ENCODE results near the gene LCOR.

LCOR gene

GRCh38 chr10:96982149-96982930 is 150.2 kb downstream of the LCOR start:
- ATAC-seq = no peak
- TF ChIP-seq CSRNP3 (CRISPR knock-in tag; IDR thresholded peaks at IDR 0.05) (no peak), TSHZ2 (CRISPR knock-in tag; IDR thresholded peaks at IDR 0.05) (no peak), TCF4 (CRISPR knock-in tag; IDR thresholded peaks at IDR 0.05; ENCODE audit: borderline replicate concordance) (no peak), GLIS3 (CRISPR knock-in tag; IDR thresholded peaks at IDR 0.05) (no peak)

- no peak for TF ChIP-seq PPARA (CRISPR knock-in tag; IDR thresholded peaks at IDR 0.05; ENCODE audit: borderline replicate concordance)
- no peak for TF ChIP-seq ARNTL (CRISPR knock-in tag; IDR thresholded peaks at IDR 0.05; ENCODE audit: borderline replicate concordance, low read depth)
- TF ChIP-seq CREB5 (CRISPR knock-in tag; IDR thresholded peaks at IDR 0.05; ENCODE audit: low read depth) = no peak
- no peak for ATAC-seq
Observed at GRCh38 chr10:96984541-96985131, 152.5 kb downstream of the LCOR start.

GRCh38 chr10:96986200-96986856 is 154.2 kb downstream of the LCOR start:
- no peak for TF ChIP-seq PPARA (CRISPR knock-in tag; IDR thresholded peaks at IDR 0.05; ENCODE audit: borderline replicate concordance)
- TF ChIP-seq CSRNP3 (CRISPR knock-in tag; IDR thresholded peaks at IDR 0.05) = no peak
- no peak for TF ChIP-seq ZNF8 (CRISPR knock-in tag; IDR thresholded peaks at IDR 0.05)
- TF ChIP-seq ZFP3 (CRISPR knock-in tag; IDR thresholded peaks at IDR 0.05) = no peak
- no peak for TF ChIP-seq PATZ1 (CRISPR knock-in tag; IDR thresholded peaks at IDR 0.05; ENCODE audit: borderline replicate concordance)
- no peak for TF ChIP-seq ESRRG (CRISPR knock-in tag; IDR thresholded peaks at IDR 0.05)
- no peak for TF ChIP-seq POU6F1 (CRISPR knock-in tag; IDR thresholded peaks at IDR 0.05; ENCODE audit: borderline replicate concordance, low read depth)
- TF ChIP-seq SNAI2 (CRISPR knock-in tag; IDR thresholded peaks at IDR 0.05) = no peak
- no peak for TF ChIP-seq ZNF565 (CRISPR knock-in tag; conservative IDR thresholded peaks at IDR 0.05; ENCODE audit: low read depth)
- TF ChIP-seq ZC3H10 (CRISPR knock-in tag; IDR thresholded peaks at IDR 0.05) = no peak
- no peak for TF ChIP-seq ZFP30 (CRISPR knock-in tag; IDR thresholded peaks at IDR 0.05)
- TF ChIP-seq OSR1 (CRISPR knock-in tag; IDR thresholded peaks at IDR 0.05) = no peak
- no peak for TF ChIP-seq TOX (CRISPR knock-in tag; IDR thresholded peaks at IDR 0.05; ENCODE audit: borderline replicate concordance)

More at GRCh38 chr10:96986200-96986856, 154.2 kb downstream of the LCOR start:
- no peak for ATAC-seq

Measured in SK-N-SH treated with all-trans-retinoic acid at 6 μM for 48 hours (cell line).